Raji (cell line): ENCODE data around the gene ST3GAL3.

Experiments used
- POLR2A ChIP-seq: IDR thresholded peaks from 2 replicates; pipeline ENCODE4 v1.6.1; 2011; ENCODE audit warnings: low read depth, low read length, control low read depth; ENCODE audit not compliant: insufficient read depth

ST3GAL3 gene

DNA sequence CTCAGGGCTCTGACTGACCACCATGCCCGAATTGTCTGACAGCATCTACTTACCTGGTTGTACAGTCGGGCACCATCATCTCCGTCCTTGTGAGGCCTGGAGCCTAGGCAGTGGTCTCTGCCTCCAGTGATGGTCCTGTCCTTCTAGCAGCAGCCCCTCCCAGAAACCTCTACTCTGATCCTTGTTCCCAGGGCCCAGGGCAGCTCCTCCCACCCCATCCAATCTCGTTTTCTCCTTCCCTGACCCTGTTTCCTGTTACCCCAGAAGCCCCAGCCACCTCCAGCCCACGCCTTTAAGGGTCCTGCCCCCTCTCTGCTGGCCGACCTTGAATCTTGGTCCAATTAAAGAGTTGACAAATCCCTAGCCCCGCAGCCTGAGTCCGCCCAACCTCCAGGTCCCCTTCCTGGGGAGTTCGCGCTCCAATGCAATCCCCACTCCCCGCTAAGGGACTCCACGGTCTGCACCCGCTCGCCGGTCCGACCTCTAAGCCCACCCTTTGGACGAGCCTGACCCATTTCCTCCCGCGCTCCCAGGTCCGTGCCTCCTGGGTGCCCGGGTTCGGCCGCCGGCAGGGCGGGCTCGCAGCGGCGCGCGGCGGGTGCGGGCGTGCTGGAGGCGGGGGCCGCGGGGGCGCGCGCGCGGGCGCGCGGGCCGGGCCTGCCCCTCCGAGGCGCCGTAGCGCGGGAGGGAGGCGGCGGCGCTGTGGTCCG, 271.4 kb downstream of the ST3GAL3 start, which contains the start of gene B4GALT2:
TSS of gene B4GALT2 (plus strand) at position 660 of the 710 bp plus-strand sequence. CDS start 1,951 bp downstream, outside the sequence.
- peak; percentile 40 for TF ChIP-seq POLR2A

DNA sequence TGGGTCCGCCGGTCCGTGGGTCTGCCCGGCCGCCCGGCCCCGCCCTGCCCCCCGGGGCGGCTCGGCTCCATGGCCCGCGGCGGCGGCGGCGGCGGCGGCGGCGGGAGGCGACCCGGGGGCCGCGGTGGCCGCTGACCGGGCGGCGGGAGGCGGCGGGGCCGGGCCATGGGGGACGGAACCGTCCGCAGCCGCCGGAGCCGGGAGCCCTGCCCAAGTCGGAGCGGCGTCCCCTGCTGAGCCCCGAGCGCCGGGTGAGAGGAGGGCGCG, 271.9 kb downstream of the ST3GAL3 start:
- TF ChIP-seq POLR2A, result no peak; the same call in 1 of the 2 replicates

DNA sequence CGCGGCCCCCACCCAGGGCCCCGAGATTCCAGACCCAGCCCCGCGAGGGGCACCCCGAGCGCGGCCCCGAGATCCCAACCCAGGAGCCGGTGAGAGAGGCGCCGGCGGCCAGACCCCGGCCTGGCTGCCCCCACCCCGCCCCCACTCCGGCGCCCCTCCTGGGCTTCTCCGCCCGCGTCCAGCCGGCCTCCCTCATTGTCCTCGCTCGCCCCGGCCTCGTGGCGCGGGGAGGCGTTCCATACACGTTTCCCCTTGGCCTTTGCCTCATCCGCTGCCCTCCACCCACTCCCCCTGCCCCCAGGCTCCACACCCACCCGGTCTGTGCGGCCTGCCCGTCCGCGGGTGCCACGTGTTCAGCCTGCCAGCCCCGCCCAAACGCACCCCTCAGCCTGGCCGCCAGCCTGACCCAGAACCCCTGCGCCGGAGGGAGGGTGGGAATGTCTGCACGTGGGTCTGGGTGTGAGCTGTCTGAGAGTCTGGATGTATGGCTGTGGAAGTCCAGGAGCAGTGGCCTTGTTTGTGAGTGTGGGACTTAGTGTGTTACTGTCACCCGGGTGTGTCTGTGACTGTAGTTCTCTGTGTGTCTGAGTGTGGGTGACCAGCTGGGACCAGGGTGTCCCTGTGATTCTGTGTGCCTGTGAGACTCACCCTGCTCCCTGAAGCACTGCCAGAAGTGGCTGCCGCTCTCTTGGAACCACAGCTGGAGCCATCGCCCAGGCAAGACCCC, 272.4 kb downstream of the ST3GAL3 start:
- TF ChIP-seq POLR2A, result peak; percentile 43

DNA sequence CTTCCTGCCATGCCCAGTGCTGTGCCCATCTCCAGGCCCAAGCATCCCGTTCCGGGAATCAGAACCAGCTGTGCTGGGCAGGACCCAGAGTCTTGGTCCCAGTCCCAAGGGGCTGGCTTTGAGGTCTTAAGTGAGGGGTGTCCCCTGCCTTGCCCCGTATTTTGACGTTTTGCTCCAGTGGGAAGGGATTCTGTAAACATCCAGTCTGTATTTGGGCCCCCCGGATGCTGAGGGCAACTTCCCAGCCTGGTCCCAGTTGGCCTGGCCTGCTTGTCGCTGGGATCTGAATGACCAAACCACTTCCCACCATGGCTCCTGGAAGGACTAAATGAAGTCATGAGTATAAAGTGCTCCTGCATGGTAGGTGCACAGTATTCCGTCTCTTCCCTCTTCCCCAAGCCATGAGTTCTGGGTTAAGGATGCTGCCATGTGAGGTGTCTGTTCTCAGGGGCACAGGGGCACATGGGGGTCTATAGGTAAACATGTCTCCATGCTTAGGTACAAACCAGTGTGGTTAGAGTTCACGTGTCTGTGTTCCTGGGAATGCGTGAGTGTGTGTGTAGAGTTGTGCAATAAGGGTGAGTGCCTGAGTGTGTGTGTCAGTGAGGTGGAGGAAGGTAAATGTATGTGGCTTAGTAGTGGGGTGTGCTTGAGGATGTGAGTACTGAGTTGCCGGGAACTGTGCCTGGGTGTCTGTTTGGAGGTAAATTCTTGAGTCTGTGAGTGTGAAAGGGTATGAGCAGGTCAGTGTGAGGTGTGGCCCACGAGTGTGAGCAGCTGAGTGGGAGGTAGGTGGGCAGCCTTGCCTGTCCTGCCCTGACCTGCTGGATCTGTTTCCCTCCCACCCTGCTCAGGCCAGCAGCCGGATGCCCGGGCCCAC, 273.2 kb downstream of the ST3GAL3 start:
- TF ChIP-seq POLR2A, result no peak
